HG02571 (cell line): ENCODE results near the gene CFAP99.
A peak's percentile ranks its signal among the peaks of the same experiment; 100 is the strongest.

ENCODE experiments used
- ATAC-seq: cut with Tn5 transposase; IDR thresholded peaks from one replicate; pipeline ENCODE4 v1.9.1; 2021; ENCODE audit warnings: mild to moderate bottlenecking, moderate library complexity; ENCODE audit not compliant: unreplicated experiment

CFAP99 gene

DNA sequence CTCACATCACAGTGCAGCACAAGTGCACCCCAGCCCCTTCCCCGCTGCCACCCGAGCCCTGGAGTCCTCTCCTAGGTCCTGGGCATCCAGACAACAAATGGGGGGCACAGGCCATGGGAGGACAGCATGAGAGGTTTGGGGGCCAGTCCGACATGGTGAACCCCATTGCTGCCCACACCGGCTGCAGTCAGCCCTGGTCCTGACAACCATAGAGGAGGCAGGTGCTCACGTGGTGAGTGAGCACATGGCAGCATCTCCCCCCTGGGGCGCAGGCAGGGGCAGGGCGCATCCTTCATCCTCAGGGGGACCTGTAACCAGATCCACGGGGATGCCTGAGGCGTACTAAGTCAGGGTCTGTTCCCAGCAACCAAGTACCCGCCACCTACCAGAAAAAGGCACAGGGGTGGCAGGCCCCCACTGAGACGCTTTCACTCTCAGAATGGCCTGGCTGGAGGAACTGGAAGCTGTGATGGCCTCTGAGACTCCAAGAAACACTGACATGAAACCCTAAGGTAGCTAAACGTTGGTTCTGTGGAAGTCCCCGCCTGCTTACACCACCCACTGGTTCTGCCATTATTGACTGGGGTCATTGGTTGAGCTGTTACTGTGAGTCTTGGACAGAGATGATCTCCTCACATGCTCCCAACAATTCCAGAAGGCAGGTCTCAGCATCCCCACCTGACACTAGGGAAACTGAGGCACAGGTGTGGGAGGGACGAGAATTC, 6.8 kb upstream of the CFAP99 start:
- ATAC-seq: no peak

DNA sequence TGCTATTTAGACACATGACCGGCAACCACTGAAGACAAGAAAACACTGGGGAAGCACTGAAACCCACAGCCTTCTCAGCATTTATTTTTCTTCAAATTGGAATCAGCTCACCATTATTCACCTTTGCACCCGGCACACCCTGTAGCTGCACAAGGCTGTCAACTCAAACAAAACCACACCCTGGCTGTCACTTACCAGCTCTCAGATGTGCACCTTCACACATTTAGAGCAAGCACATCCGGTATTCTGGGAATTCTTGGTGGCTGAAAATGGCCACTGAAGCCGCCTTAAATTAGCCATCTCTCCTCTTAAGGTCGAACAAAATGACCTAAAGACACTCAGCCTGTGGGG, 6.2 kb upstream of the CFAP99 start:
- peak; percentile 30 for ATAC-seq

DNA sequence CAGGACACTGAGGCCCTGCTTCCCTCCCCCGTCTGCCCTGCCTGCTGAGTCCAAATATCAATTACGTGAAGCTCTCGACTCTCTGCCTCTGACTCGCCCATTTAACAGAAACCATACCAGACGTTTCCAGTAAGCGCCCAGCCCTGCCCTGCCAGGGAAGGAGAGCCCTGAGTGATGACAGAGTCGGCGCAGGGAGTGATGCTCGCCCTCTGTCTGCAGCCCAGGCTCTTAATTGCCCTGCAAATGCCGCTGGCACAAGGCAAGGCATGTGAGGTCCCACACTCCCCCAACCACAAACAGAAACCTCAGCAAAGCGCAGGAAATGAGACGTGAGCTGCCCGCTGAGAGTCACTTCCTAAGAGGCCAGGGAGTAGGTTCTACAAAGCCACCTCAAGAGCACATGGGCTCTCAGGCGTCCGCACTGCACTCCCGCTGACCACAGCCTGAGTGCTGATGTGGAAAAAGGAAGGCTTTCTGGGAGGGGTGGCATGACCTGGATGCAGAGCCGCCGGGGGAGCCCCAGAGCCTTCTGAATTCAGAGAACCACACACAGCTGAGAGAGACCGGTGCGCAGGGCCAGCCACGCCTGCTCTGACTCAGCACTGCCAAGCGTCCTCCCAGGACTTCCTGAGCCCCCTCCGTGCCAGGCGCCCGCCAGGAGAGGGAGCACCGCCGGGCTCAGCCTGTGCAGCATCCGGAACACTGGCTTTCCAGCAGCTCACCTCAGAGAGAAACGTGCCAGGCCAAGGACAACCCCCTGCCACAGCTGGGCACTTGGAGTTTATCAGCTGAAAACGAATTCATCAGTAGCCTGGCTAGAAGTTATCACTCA, 5.7 kb upstream of the CFAP99 start:
- peak; percentile 43 for ATAC-seq

DNA sequence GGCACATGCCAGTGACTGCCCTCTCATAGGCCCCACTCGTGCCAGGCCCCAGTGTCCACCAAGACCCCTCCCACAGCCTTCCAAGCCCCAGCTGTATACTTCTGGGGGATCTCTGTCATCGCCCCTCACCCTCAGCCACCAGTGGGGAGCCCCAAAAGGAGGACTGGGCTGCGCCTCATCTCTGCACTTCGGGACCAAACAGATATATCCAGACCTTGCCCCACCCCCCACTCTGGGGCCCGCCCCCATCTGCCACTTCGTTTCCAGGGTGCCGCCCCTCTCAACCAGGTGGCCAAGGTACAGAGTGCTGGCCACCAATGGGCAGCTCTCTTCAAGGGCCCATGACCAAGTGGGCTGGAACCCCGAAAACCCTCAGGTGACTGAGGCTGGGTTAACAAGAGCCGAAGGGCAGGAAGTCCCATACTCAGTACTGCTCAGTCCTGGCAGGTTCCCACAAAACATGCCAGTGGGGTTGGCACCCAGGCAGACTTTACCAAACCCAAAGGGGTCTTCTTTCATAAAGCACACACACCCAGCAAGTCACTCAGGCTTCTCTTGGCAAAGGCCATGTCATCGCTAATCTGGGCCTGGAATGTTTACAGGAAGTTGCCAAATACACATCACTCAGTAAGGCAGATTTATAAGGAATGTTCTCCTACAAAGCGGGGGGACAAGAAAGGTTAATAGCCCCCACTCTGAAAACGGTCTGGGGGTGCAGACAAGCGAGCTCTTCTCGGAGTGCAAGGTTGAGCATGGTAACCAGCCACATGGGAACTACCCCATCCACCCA, 4.7 kb upstream of the CFAP99 start:
- no peak for ATAC-seq

DNA sequence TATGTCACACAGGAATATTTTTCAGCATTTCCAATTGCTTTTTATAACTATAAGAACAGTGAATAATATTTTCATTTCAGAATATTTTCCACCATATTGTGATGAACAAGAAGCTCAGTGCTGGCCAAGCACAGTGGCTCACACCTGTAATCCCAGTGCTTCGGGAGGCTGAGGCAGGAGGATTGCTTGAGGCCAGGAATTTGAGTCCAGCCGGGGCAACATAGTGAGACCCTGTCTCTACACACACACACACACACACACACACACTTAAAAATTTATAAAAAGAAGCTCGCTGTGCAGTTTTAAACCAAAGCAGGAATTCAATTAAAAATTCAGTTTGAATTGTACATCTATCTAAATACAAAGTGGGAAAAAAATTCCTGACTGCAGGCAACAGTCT, 3.5 kb upstream of the CFAP99 start:
- ATAC-seq: no peak

DNA sequence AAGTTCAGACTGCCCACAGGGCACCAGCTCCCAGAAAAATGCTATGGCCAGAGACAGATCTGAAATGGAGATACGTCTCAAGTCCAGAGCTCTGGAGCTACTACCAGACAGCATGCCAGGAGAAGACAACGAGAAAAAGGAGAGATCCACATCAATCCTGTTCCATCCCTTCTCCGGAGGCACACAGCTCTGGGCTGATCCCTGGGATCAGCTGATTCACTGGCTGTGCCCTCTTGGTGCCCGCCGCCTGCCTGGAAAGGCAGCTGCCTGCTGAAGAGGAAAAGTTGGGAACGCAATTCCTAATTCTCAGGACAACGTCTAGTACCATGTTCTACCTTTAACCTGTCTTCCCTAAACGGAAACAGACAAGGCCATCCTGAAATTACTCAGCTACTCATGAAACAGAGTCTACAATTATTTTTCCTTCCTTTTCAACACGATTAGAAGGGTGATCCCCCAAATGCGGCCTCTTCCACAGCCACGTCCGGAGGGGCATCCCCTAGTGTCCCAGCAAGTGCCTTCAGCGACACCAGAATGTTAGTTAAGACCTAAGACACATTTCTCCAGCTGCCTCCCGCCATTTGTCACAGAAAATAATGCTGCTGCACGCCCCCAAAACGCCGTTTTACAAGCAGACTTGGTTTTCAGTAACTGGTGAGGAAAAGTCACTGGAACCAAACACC, 2.7 kb upstream of the CFAP99 start:
- no peak for ATAC-seq

DNA sequence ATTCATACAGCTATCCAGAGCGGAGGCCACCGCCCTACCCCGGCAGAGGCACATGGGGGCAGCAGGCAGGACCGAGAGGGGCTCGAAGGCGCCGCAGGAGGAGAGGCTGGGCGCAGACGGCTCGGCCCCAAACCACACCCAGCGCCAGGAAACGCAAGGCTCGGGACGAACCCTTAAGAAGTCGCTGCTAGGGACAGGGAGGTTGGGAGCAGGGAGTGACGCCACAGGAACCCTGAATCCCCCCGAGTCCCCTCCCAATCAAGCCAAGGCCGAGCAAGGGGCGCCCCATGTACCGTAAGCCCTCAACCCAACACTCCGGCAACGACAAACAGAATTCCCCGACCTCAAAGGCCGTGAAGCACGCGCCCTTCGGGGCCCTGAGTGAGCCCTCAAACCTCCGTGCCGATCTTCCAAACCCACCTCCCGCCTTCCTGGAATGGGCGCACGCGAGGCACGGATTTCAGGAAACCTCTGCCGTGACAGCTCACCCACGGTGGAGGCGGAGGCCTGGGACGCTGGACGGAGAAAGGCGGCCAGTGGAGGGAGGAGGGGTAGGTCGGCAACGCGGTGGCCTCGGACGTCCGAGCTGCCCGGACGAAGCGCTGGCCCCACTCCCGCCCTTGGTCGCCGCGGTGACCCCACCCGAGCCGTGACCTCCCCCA, 2.1 kb upstream of the CFAP99 start:
- ATAC-seq: no peak

DNA sequence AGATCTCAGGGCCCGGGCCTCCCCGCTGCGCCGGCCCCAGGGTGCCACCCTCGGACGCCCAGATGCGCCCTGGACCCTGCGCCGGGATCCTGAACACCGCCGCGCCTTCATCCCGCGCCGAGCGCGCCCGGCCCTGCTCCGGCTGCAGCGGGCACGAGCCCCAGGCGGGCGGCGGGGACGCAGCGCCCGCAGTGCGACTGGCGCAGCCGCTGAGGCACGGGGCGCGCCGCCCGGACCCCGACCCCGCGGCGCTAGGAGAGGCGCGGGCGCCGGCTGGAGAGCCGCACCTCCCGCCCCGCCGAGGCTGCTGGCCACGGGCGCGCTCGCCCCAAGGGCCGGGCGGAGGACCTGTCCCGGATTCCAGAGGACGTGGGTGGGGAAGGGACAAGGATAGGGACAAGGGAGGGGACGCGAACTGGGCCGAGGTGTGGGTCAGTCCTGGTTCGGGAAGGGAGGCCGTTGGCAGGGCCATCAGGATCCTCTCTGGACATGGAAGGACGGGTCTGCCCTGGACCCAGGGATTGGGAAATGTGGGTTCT, 1.5 kb upstream of the CFAP99 start:
- ATAC-seq: no peak

DNA sequence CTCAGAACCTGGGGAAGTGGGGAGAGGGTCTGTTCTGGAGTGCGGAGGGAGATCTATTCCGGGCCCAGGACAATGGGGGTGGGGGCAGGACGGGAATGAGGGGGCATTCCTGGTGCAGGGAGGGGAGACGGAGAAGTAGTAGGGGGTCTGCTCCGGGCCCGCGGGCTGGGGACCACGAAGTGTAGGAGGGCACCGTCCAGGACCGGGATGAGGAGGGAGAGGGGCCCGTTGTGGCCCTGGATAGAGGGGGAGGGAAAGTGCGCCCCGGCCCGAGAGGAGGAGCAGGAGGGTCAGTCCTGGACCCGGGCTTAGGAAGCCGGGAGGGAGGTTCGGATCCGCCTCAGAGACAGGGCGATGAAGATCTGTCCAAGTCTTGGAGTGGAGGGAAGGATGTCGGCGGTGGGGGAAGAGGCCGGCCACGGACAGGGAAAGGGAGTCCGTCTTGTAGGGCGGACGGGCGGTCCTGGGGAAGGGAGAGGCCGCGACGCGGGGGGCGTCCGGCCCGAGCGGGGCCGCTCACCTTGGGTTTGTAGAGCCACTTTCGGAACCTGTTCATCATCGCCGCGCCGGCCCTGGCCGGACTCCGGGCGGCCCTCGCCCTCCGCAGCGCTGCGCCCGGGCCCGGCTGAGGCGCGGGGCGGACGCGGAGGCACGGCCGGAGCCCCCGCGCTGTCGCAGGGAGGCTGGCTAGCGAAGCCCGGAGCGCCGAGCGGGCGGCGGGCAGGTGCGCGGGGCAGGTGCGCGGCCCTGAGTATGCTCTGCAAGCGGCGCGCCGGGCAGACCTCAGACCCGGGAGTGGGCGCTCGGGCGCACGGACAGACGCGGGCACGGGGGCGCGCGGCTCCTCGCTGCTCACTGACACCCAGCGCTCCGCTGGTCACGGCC, 748 bp upstream of the CFAP99 start, which contains the start of gene ZFYVE28:
Gene ZFYVE28 (minus strand): TSS at position 881 of the 885 bp plus-strand sequence. CDS start 322 bp downstream, at position 559.
- ATAC-seq: no peak

DNA sequence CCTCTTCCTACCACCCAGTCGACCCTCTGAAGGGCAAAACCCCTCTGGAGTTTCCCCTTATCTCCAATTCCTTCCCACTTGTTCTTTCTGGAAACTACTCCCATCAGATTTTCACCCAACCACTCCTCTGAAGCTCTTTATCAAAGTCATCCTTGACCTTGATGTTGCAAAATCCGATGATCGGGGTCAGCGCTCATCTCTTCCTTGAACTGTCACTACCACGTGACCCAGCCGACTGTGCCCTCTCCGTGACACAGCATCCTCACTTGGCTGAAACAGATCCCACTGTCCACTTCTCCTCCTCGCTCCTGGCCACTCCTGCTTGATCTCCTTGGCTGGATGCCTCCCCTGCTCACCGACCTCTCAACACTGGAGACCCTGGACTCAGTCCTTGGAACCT, 1.1 kb downstream of the CFAP99 start:
- ATAC-seq: no peak

DNA sequence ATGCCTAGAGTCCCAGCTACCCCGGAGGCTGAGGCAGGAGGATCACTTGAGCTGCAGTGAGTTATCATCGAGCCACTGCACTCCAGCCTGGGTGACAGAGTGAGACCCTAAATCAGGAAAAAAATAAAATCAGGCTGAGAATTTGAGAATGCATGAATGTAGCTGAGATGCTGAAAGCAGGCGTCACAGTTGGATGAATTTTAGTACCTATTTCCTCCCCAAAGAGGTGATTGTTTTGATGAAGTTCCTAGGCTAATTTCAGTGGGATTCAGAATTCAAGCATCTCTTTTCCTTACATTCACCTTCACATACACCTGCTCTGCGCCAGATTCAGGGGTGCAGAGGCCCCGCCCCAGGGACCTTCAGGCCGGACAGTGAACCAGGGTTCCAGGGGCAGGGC, 3.2 kb downstream of the CFAP99 start:
- ATAC-seq: no peak

DNA sequence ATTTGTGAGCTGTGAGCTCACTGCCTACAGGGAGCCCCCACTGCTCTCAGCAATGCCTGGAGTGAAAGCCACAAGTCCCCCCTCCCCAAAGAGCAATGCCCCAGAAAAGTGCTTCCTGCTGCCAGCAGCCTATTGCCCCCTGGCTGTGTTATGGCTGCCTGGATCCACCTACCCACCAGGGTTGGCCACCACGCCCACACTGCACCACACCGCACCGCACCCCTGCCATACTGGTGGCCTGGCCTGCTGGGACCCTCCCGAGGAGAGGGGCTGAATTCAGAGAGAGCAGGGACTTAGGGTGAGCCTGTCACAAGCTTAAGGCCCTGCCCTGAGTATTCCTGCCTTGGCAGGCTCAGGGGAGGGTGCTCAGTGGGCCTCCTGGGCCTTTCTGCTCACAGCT, 4.3 kb downstream of the CFAP99 start:
- ATAC-seq: no peak

DNA sequence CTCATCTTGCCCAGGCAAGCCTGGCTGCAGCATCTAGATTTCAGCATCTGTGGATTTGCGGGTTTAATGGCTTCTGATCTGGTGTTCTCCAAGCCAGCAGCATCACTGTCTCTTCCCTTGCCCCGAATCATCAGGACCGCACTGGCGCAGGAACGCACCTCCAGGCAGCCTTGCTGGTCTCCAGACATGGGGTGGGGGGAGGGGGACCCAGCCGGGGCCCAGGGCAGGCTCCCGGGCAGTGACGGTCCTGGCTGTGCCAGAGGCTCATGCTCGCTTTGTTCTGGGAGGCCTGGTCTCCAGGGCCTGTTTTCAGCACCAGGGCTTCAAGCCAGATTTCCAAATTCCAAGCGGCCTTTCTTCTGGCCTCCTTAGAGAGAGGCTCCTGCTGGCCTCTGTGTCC, 4.9 kb downstream of the CFAP99 start:
- ATAC-seq: no peak

DNA sequence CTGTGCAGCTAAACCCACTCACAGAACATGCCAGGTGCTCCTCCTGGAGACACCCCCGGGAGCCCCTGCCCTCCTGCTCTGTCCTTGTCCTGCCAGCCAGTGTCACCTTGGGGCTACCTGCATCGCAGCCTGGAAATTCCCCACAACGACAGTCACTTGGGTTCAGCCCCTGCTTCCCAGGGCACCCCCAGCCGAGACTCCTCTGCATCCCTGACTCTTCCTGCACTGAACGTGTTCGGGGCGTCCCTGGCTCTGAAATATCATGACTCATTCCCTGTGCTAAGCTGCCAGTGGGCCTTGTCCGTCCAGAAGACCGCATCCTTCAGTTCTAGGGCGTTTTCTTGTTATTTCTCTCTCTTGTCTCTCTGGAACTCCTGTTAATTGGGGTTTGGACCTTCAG, 5.8 kb downstream of the CFAP99 start:
- ATAC-seq: no peak

DNA sequence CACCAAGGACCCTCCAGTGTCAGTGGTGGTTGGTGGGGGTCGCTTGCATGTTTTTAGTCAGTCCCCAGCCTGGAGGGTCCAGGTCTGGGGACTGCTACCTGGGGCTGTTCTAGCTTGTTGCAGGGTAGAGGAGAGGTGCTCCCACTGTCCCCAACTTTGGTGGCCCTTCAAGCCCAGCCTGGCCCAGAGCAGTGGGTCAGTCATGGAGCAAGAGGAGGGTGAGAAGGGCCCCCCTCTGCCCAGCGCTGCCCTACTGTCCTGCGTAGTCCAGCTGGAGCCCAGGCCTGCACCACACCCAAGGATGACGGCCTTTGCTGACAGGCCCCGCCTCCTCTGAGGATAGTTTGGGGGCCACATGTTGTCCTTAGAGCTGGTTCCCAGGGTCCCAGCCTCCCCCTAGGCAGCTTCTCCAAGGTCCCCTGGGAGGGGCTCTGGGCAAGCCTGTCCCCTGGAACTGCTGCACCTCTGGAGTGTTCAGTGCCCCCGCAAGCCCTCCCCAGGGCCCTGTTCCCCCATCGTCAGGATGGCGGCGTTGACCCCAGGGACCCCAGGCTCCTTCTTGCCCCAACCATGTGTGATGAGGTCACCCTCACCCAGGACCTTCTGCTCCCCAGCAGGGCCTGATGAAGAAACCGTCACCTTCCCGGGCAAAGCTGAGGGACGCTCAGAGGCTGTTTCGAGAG, 6.8 kb downstream of the CFAP99 start:
- no peak for ATAC-seq

DNA sequence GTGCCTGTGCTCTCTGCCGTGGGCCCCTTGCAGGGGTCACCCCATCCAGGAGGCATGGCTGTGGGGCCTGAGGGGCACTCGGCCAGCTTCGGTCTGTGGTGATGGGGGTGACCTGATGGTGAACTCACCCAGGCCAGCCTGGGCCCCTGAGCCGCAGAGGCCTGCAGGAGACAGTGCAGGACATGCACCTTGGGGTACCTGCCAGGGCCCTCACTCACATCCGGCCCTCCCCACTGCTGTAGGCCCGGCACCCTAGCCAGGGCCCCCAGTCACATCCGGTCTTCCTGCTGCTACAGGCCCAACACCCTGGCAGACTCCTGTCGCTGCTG, 7.3 kb downstream of the CFAP99 start:
- no peak for ATAC-seq

DNA sequence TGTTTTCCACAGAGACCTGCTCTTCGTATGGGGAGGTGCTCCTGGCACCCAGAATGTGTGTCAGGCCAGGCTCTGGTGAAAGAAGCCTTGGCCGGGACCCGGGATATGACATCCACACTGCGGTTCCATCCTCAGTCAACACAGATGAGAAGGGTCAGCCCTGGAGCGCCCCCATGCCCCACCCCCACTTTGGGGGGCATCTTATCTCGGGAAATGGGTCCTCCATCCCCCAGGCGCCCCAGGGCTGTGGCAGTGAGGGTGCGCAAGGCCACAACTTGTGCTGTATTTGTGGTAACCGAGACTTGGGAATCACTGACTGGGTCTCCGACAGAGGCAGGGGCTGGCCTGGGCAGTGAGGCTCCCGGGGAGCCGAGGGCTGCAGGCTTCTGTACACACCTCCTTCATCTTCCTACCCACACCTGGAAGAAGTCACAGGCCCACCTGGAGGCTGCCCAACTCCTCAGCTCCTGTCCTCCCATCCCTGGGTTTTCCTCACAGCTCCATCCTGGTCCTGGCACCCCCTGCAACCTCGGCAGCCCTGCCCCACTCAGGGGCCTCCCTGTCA, 8.0 kb downstream of the CFAP99 start:
- no peak for ATAC-seq
